Measurements from ENCODE around the gene MYO18B.

Gene MYO18B

GRCh38 chr22:25780673-25781072 is 38.7 kb downstream of the MYO18B start:
- DNase-seq: no peak

- no peak for DNase-seq
Measured at GRCh38 chr22:25781801-25782200, 39.8 kb downstream of the MYO18B start.

- no peak for DNase-seq
Measured at GRCh38 chr22:25782831-25783230, 40.8 kb downstream of the MYO18B start.

- no peak for DNase-seq
Measured at GRCh38 chr22:25783856-25784255, 41.9 kb downstream of the MYO18B start.

GRCh38 chr22:25786165-25786564 is 44.2 kb downstream of the MYO18B start:
- no peak for DNase-seq

- no peak for DNase-seq
Measured at GRCh38 chr22:25791556-25791955, 49.6 kb downstream of the MYO18B start.

GRCh38 chr22:25795478-25795877 is 53.5 kb downstream of the MYO18B start:
- DNase-seq: no peak

GRCh38 chr22:25797498-25798290 is 55.7 kb downstream of the MYO18B start:
- no peak for DNase-seq

- no peak for DNase-seq
Measured at GRCh38 chr22:25800766-25801165, 58.8 kb downstream of the MYO18B start.

GRCh38 chr22:25802018-25802417 is 60.0 kb downstream of the MYO18B start:
- DNase-seq: no peak

- no peak for DNase-seq
Measured at GRCh38 chr22:25804676-25805075, 62.7 kb downstream of the MYO18B start.

GRCh38 chr22:25806579-25806978 is 64.6 kb downstream of the MYO18B start:
- no peak for DNase-seq

GRCh38 chr22:25814685-25815084 is 72.7 kb downstream of the MYO18B start:
- DNase-seq: no peak

- no peak for DNase-seq
Measured at GRCh38 chr22:25815561-25815960, 73.6 kb downstream of the MYO18B start.

GRCh38 chr22:25816522-25817059 is 74.6 kb downstream of the MYO18B start:
- no peak for DNase-seq

GRCh38 chr22:25817092-25817943 is 75.3 kb downstream of the MYO18B start:
- no peak for DNase-seq

- DNase-seq: no peak
Measured at GRCh38 chr22:25818541-25818940, 76.6 kb downstream of the MYO18B start.

GRCh38 chr22:25822344-25822743 is 80.4 kb downstream of the MYO18B start:
- DNase-seq: no peak

- no peak for DNase-seq
Measured at GRCh38 chr22:25823276-25823675, 81.3 kb downstream of the MYO18B start.

GRCh38 chr22:25824828-25825423 is 82.9 kb downstream of the MYO18B start:
- DNase-seq: no peak

- DNase-seq: no peak
Measured at GRCh38 chr22:25827415-25827814, 85.4 kb downstream of the MYO18B start.

- no peak for DNase-seq
Measured at GRCh38 chr22:25828422-25828821, 86.4 kb downstream of the MYO18B start.

GRCh38 chr22:25829237-25829636 is 87.2 kb downstream of the MYO18B start:
- DNase-seq: no peak

Measured in bone marrow (tissue), 2 donors.